ENCODE results near the gene ALDH7A1.
"Not testable (repeated sequence)": the region's sequence is repeated elsewhere in the genome, so short reads cannot be mapped to it uniquely, and the experiment has no call there.

Gene ALDH7A1

GRCh38 chr5:126535856-126536545, 59.0 kb downstream of the ALDH7A1 start:
- no peak for DNase-seq (ENCODE audit: low read depth in 2 of 2)

DNA sequence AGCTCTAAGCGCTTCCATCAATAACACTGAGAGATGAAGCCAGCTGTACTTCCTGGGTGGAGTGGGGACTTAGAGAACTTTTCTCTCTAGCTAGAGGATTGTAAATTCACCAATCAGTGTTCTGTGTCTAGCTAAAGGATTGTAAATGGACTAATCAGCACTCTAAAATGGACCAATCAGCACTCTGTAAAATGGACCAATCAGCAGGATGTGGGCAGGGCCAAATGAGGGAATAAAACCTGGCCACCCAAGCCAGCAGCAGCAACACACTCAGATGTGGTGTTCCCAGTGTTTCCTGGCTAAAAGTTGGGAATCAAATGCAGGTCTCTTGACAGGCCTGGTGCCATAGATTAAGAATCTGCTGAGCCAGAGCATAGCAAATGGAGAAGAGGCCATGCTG, 60.5 kb downstream of the ALDH7A1 start:
- no peak for DNase-seq (ENCODE audit: low read depth in 2 of 2)

GRCh38 chr5:126531543-126532120, 63.4 kb downstream of the ALDH7A1 start:
- DNase-seq (ENCODE audit: low read depth in 2 of 2): no peak

DNA sequence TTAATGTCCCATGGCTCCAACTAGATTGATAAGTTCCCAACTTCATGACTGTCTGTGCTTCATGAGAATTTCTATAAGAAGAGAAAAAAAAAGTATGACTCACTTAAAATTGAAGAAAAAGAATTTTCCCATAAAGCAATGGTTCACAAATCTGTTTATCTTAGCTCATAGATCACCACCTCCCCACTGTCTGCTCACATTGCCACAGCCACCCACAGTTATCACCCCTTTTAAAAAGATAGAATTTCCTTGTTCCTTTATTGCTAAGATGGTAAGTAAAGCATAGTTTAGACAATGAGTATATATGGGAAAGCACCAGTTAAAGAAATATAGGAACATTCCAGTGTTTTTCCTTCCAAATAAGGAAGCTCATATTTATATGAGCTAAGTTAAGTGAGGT, 67.1 kb downstream of the ALDH7A1 start:
- DNase-seq (ENCODE audit: low read depth in 2 of 2): no peak

DNA sequence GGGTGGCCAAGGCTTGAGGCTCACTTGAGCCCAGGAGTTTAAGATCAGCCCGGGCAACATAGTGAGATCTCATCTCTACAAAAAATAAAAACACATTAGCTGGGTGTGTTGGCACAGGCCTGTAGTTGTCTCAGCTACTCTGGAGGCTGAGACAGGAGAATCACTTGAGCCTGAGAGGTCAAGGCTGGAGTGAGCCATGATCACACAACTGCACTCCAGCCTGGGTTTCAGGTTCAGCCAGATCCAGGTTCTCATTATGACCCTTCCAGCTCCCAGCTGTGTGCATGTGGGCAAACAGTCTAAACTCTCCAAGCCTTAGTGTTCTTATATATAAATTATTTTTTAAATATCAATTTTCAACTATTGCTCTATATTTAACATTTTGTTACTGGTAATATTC, 67.9 kb downstream of the ALDH7A1 start:
- no peak for DNase-seq (ENCODE audit: low read depth in 2 of 2)

- DNase-seq (ENCODE audit: low read depth in 2 of 2): no peak
Observed at GRCh38 chr5:126526493-126526892, 68.5 kb downstream of the ALDH7A1 start.

GRCh38 chr5:126525630-126526245, 69.3 kb downstream of the ALDH7A1 start:
- no peak for DNase-seq (ENCODE audit: low read depth in 2 of 2)

- no peak for DNase-seq (ENCODE audit: low read depth in 2 of 2)
Observed at GRCh38 chr5:126523818-126524510, 71.1 kb downstream of the ALDH7A1 start.

DNA sequence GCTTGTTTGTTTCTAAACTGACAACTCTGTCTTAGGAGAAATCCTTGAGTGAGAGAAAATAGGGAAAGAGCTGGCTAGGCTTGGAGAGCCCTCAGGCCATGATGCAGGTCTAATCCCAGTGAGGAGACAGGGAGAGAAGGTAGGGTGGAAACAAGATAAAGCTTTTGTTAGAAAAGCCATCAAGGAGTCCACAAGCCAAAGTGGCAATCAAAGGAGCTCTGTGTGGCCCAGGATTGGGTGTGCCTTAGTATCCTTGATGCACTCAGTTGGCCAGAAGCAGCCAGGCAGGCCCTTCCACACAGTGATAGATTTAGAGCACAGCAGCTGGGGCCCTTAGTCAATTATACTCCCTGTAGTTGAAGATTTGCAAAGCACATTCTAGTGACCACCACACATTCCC, 73.9 kb downstream of the ALDH7A1 start:
- DNase-seq (ENCODE audit: low read depth in 2 of 2): no peak

GRCh38 chr5:126520593-126520953, 74.4 kb downstream of the ALDH7A1 start:
- no peak for DNase-seq (ENCODE audit: low read depth in 2 of 2)

DNA sequence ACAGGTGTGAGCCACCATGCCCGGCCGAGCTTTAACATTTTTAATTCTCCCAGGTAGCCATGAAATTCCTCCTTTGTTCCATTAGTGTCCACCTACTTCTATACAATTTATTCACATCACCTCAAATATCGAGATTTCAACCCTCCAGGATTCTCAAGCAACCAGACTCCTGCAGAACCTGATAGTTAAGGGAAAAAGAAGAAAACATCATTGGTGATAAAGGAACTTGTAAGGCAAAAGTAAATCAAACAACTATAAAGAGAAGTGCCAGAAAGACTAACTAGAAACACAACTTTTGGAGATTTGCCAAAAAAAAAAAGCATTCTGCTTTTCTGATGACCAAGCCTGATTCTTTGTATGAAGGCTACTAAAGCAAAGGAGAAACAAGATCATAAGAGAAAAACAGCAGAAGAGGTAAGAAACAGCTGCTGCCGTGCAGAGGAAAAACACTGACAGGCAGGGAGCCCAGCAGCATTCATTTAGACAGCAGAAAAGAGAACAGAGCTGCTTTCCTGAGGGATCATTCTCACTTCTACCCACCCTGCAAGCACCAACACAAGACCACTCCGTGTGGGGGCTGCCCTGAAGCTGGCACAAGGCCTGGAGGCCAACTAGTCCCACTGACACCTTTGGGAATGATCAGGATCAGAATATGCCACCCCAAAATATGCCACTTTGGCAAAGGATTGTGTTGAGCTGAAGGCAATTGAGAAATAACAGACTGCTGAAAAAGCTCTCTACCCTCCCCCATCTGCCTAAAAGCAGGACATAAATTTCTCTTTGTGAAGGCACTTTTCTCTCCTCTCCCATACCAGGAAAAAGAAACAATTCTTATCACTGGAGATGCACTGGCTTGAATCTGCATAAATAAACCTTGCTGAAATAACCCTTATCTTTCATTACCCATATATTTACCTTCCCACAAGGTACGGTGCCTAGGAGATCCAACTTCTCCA, 75.1 kb downstream of the ALDH7A1 start:
- DNase-seq (ENCODE audit: low read depth in 2 of 2): no peak

DNA sequence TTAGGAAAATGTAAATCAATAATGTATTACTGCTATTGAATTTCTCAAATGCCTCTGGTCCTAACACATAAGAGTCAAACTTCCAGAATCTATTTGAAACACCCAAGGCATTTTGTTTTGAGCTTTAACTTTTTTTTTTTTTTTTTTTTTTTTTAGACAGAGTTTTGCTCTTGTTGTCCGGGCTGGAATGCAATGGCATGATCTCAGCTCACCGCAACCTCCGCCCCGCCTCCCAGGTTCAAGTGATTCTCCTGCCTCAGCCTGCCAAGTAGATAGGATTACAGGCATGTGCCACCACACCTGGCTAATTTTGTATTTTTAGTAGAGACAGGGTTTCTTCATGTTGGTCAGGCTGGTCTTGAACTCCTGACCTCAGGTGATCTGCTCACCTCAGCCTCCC, 75.8 kb downstream of the ALDH7A1 start:
- not testable (repeated sequence) for DNase-seq (ENCODE audit: low read depth in 2 of 2)

GRCh38 chr5:126516852-126517251, 78.2 kb downstream of the ALDH7A1 start:
- no peak for DNase-seq (ENCODE audit: low read depth in 2 of 2)

DNA sequence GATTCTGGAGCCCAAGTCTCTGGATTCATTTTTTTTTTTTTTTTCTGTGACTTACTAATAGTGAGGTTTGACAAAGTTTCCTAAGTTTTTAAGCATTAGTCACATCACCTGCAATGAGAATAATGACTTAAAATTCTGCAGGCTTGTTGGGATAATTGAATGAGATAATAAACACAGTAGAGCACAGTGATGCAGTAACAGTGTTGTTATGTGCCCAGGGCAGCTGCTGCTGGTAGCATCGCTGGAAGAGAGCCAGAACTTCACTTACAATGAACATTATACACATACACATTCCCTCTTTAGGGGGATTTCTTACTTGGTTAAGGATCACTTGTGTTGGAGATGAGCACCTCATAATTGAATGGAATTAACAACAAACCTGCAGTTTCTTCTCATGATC, 78.9 kb downstream of the ALDH7A1 start:
- no peak for DNase-seq (ENCODE audit: low read depth in 2 of 2)

DNA sequence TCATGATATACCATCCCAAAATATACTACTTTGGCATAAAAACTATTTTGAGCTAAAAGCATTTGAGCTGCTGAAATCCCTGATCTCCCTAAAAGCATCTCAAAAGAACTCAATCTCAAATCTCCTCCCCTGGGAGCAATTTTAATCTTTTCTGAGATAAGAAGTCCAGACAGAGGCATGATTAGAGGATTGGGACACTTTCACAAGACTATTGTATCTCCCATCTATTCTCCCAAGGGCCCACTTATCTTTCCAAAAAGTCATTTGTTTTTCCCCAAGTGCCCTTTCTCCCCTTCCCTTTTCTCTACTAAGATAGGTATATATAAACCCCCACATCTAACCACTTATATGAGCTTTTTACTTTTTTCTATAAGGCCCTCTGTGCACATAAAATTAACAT, 79.7 kb downstream of the ALDH7A1 start:
- no peak for DNase-seq (ENCODE audit: low read depth in 2 of 2)

DNA sequence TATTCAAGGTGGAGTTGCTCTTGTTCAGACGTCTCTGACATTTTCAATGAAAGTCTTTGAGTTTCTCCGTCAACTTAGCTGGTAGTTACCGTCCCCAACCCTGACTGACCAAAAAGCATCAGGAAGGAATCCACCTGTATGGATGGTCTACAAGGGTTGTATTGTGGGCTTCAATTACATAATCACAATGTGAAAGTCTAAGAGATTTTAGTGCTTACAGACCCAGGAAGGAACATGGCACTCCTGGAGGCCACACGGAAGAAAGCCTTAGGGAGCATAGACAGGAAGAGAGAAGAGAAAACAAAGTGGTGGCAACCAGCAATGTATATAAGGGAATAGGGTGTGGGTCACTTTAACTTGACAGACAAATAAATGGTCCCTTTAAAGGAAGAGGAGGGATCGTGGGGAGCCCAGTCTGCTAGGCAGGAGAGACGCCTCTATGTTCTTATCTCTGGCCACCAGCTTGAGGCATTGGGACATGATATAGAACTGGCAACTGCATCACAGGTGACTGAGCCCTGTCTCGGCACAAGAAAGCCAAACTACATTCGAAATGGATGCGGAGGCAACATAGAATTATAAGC, 80.4 kb downstream of the ALDH7A1 start:
- no peak for DNase-seq (ENCODE audit: low read depth in 2 of 2)

DNA sequence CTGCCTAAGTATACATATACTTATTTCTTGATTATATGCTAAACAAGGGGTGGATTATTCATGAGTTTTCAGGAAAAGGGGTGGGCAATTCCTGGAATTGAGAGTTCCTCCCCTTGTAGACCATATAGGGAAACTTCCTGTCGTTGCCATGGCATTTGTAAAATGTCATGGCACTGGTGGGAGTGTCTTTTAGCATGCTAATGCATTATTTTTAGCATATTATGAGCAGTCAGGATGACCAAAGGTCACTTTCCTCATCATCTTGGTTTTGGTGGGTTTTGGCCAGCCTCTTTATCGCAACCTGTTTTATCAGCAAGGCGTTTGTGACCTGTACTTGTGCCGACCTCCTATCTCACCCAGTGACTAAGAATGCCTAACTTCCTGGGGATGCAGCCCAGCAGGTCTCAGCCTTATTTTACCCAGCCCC, 80.9 kb downstream of the ALDH7A1 start:
- DNase-seq (ENCODE audit: low read depth in 2 of 2): no peak

GRCh38 chr5:126513703-126514102, 81.3 kb downstream of the ALDH7A1 start:
- DNase-seq (ENCODE audit: low read depth in 2 of 2): no peak

DNA sequence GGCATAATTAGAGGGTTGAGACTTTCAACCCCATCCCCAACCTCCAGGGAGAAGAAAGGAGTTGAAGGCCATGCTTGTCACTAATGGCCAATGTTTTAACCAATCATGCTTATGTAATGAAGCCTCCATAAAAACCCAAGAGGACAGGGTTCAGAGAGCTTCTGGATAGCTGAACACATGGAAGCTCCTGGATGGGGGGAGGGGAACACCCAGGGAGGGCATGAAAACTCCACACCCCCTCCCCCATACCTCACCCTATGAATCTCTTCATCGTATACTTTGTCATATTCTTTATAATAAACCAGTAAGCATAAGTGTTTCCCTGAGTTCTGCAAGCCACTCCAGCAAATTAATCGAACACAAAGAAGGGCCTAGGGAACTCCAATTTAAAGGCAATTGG, 81.7 kb downstream of the ALDH7A1 start:
- no peak for DNase-seq (ENCODE audit: low read depth in 2 of 2)

- DNase-seq (ENCODE audit: low read depth in 2 of 2): no peak
Observed at GRCh38 chr5:126512451-126512850, 82.6 kb downstream of the ALDH7A1 start.

- DNase-seq (ENCODE audit: low read depth in 2 of 2): no peak
Observed at GRCh38 chr5:126511961-126512360, 83.1 kb downstream of the ALDH7A1 start.
